HCT116 (cell line): ENCODE measurements around the gene FBXL3. TPM values are rescaled to one million over a fixed set of nuclear protein-coding genes. Genes with fewer than 3 reads are reported as not detected.

ENCODE experiments used
- ATAC-seq: fragments of 200-7000 bp; cut with Tn5 transposase; 2 replicates; pipeline ENCODE4 v1.9.1; 2020; ENCODE audit warnings: mild to moderate bottlenecking, moderate library complexity
- BruUV-seq: library from RNA; stranded (reverse); fragments of 400-500 nt; replicated peaks from 2 replicates; lab custom pipeline; 2021; lab: Mats Ljungman, UMichigan
- CTCF ChIA-PET: fragments of 300-600 bp; sonication (Branson Sonifier 250); formaldehyde crosslinking; loops from one replicate; lab custom pipeline; 2021; ENCODE audit warnings: antibody characterized with exemption; lab: Charles Lee
- POLR2A ChIA-PET: fragments of 300-600, 350-600 bp; sonication (Branson Sonifier 250); formaldehyde crosslinking; loops from one replicate; lab custom pipeline; 2021; ENCODE audit warnings: antibody characterized with exemption; lab: Charles Lee
- RAD21 ChIA-PET, 2 experiments: fragments of 300-600 bp; sonication (Branson Sonifier 250); formaldehyde crosslinking; loops; one replicate each; lab custom pipeline; 2023; ENCODE audit warnings: low total read pairs in 2 of 2; ENCODE audit not compliant: uncharacterized antibody in 2 of 2, unreplicated experiment in 2 of 2, low non-redundant PET in 1 of 2; lab: Charles Lee
- DNase-seq: peaks from one replicate; pipeline ENCODE4 v3.0.0-alpha.2; 2010; ENCODE audit warnings: low read depth, low spot score
- H2AFZ ChIP-seq: fragments of 200-600 bp; shearing (Covaris generic), sonication (generic); 2 replicates; pipeline ENCODE4 v1.6.1; 2017; ENCODE audit warnings: low read depth, mixed run types, mixed read lengths, antibody characterized with exemption, low read length; ENCODE audit not compliant: poor library complexity, severe bottlenecking
- H3K27ac ChIP-seq: 2 replicates; pipeline ENCODE4 v1.5.1; 2012; ENCODE audit warnings: low read depth, low read length
- H3K27me3 ChIP-seq: fragments of 200-600 bp; sonication (generic); 2 replicates; pipeline ENCODE4 v1.6.1; 2016; ENCODE audit warnings: mixed run types, low read length, mixed read lengths; ENCODE audit not compliant: insufficient read depth
- H3K36me3 ChIP-seq, 2 experiments: fragments of 200-500 bp in 1 of 2; fragments of 200-600 bp in 1 of 2; sonication (Bioruptor generic) in 1 of 2; sonication (generic) in 1 of 2; 2 replicates each; pipeline versions ENCODE4 v1.5.1 to v1.6.1; 2014 to 2016; ENCODE audit warnings: low read length in 2 of 2, inconsistent platforms in 1 of 2, mixed read lengths in 1 of 2, mixed run types in 1 of 2; ENCODE audit not compliant: insufficient read depth in 2 of 2, control insufficient read depth in 1 of 2
- H3K4me1 ChIP-seq, 2 experiments: fragments of 200-600 bp in 1 of 2; sonication (generic) in 1 of 2; 2 replicates each; pipeline versions ENCODE4 v1.5.1 to v1.6.1; 2012 to 2017; ENCODE audit warnings: low read length in 2 of 2, inconsistent platforms in 1 of 2, mild to moderate bottlenecking in 1 of 2, mixed read lengths in 1 of 2, mixed run types in 1 of 2, moderate library complexity in 1 of 2; ENCODE audit not compliant: insufficient read depth in 2 of 2, control insufficient read depth in 1 of 2
- H3K4me2 ChIP-seq: fragments of 200-600 bp; sonication (generic); 2 replicates; pipeline ENCODE4 v1.6.1; 2017; ENCODE audit warnings: mixed run types, low read length, mixed read lengths
- H3K4me3 ChIP-seq, 2 experiments: fragments of 200-600 bp in 1 of 2; sonication (generic) in 1 of 2; replicated peaks in 1 of 2; 2 replicates each; pipeline ENCODE4 v1.5.1; 2011 to 2016; ENCODE audit warnings: low read length in 2 of 2, control low read depth in 1 of 2, low read depth in 1 of 2, mild to moderate bottlenecking in 1 of 2, mixed read lengths in 1 of 2, mixed run types in 1 of 2
- H3K79me2 ChIP-seq: fragments of 200-600 bp; sonication (generic); 2 replicates; pipeline ENCODE4 v1.6.1; 2017; ENCODE audit warnings: mild to moderate bottlenecking, mixed run types, low read length, moderate library complexity, mixed read lengths; ENCODE audit not compliant: insufficient read depth
- H3K9ac ChIP-seq: fragments of 200-600 bp; sonication (generic); 2 replicates; pipeline ENCODE4 v1.6.1; 2016; ENCODE audit warnings: low read length, mixed read lengths
- H3K9me2 ChIP-seq: fragments of 200-600 bp; sonication (generic), shearing (Covaris generic); 2 replicates; pipeline ENCODE4 v1.6.1; 2017; ENCODE audit warnings: mixed run types, mild to moderate bottlenecking, moderate library complexity; ENCODE audit not compliant: insufficient read depth
- H3K9me3 ChIP-seq, 2 experiments: fragments of 200-500 bp in 1 of 2; fragments of 200-600 bp in 1 of 2; sonication (Bioruptor generic) in 1 of 2; sonication (generic) in 1 of 2; 2 replicates each; pipeline ENCODE4 v1.6.1; 2014 to 2017; ENCODE audit warnings: low read length in 2 of 2, mixed read lengths in 2 of 2, inconsistent platforms in 1 of 2, low read depth in 1 of 2, mild to moderate bottlenecking in 1 of 2, mixed run types in 1 of 2, moderate library complexity in 1 of 2; ENCODE audit not compliant: control insufficient read depth in 1 of 2, insufficient read depth in 1 of 2
- H4K20me1 ChIP-seq: fragments of 200-600 bp; sonication (generic), shearing (Covaris generic); 2 replicates; pipeline ENCODE4 v1.6.1; 2017; ENCODE audit warnings: mixed run types, mild to moderate bottlenecking, moderate library complexity; ENCODE audit not compliant: insufficient read depth
- FOSL1 ChIP-seq: IDR thresholded peaks from 2 replicates; pipeline ENCODE4 v1.6.1; 2012; ENCODE audit warnings: low read depth
- POLR2A ChIP-seq: IDR thresholded peaks from 2 replicates; pipeline ENCODE4 v1.7.0; 2011; ENCODE audit warnings: borderline replicate concordance; ENCODE audit not compliant: insufficient read depth, insufficient read length; ENCODE audit errors: extremely low read depth
- POLR2AphosphoS5 ChIP-seq: IDR thresholded peaks from 2 replicates; pipeline ENCODE4 v1.6.1; 2011; ENCODE audit warnings: mild to moderate bottlenecking, low read depth, low read length, moderate library complexity
- SP1 ChIP-seq: IDR thresholded peaks from 2 replicates; pipeline ENCODE4 v1.6.1; 2012; ENCODE audit warnings: low read depth
- TCF7L2 ChIP-seq: IDR thresholded peaks from 2 replicates; pipeline ENCODE4 v1.7.0; 2011; ENCODE audit warnings: borderline replicate concordance, inconsistent platforms; ENCODE audit not compliant: insufficient read depth, insufficient read length; ENCODE audit errors: extremely low read depth
- YY1 ChIP-seq: IDR thresholded peaks from 2 replicates; pipeline ENCODE4 v1.6.1; 2011; ENCODE audit warnings: low read length, low read depth, moderate library complexity, mild to moderate bottlenecking; ENCODE audit not compliant: insufficient replicate concordance; ENCODE audit errors: extremely low read depth
- ZFX ChIP-seq: fragments of 450-650 bp; IDR thresholded peaks from 2 replicates; pipeline ENCODE4 v1.6.1; 2017
- intact Hi-C: fragments of 100-400 bp; cut with micrococcal nuclease; formaldehyde crosslinking; loops from 2 replicates; pipeline ENCODE4 v1.10.0; 2022
- total RNA-seq: library from RNA; stranded (reverse); gene quantifications from one replicate; pipeline ENCODE4 v1.2.1, GENCODE V29; 2021; ENCODE audit not compliant: unreplicated experiment
- TF ChIP-seq, protein P1 (sequence below): IDR thresholded peaks from 2 replicates; pipeline ENCODE4 v1.6.1; 2012; ENCODE audit warnings: low read depth

FBXL3 gene
- total RNA-seq, 1 experiment from 2014 or later: 24.0 TPM

DNA sequence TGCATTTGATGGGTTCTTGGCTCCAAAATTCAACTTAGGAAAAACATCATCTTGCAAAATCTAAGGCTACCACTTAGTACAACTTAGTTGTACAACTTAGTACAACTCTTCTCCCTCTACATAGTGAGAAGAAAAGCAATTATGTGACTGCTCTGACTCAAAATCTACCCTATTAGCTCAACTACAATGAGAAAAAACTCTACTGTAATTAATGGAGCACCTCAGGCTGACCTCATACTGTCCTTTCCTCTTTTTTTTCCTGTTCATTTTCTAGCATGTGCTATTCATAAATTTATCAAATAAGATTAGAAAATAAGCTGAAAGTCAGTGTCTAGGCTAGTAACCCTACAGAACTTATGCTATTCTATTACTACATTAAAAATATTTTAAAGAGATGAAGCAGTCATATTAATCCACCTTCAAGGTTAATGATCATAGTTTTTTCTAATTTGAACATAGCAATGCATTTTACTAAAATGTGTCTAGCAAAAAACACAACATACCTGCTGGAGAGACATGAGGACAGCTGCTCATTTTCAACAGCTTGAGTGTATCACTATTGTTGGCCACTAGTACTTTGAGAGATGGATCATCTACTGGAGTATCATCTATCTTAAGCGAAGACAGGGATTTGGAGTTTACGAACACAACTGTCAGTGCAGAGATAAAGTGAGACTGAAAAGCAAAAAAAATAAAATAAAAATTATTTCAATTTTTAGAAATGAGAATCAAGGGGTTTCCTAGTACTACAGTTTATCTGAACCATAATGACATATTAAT, 11.9 kb downstream of the FBXL3 start:
- CTCF ChIA-PET: no interaction called here
- RAD21 ChIA-PET: no interaction called here
- Histone ChIP-seq H3K9ac (no peak overlapping the region), H3K4me2 (no peak overlapping the region), H4K20me1 (no peaks in the 10 kb centered on the region), H3K27me3 (no peaks in the 10 kb centered on the region), H3K9me3 (no peaks in the 10 kb centered on the region), H3K79me2 (peaks cover 70% of the 10 kb centered on the region), H3K4me3 (no peak overlapping the region), H3K36me3 (peaks cover 32 to 37% of the 10 kb centered on the region in 2 experiments), H2AFZ (no peak overlapping the region), H3K9me2 (no peaks in the 10 kb centered on the region), H3K27ac (no peak overlapping the region), H3K4me1 (no peaks in the 10 kb centered on the region)
- no peak for ATAC-seq
- POLR2A ChIA-PET: no interaction called here
- no peak for DNase-seq
- no TSS peak for BruUV-seq
- TF ChIP-seq ZFX (no peak), POLR2A (no peak), YY1 (no peak), FOSL1 (no peak), TCF7L2 (no peak), SP1 (no peak), POLR2AphosphoS5 (no peak)
- TF ChIP-seq, protein P1, sequence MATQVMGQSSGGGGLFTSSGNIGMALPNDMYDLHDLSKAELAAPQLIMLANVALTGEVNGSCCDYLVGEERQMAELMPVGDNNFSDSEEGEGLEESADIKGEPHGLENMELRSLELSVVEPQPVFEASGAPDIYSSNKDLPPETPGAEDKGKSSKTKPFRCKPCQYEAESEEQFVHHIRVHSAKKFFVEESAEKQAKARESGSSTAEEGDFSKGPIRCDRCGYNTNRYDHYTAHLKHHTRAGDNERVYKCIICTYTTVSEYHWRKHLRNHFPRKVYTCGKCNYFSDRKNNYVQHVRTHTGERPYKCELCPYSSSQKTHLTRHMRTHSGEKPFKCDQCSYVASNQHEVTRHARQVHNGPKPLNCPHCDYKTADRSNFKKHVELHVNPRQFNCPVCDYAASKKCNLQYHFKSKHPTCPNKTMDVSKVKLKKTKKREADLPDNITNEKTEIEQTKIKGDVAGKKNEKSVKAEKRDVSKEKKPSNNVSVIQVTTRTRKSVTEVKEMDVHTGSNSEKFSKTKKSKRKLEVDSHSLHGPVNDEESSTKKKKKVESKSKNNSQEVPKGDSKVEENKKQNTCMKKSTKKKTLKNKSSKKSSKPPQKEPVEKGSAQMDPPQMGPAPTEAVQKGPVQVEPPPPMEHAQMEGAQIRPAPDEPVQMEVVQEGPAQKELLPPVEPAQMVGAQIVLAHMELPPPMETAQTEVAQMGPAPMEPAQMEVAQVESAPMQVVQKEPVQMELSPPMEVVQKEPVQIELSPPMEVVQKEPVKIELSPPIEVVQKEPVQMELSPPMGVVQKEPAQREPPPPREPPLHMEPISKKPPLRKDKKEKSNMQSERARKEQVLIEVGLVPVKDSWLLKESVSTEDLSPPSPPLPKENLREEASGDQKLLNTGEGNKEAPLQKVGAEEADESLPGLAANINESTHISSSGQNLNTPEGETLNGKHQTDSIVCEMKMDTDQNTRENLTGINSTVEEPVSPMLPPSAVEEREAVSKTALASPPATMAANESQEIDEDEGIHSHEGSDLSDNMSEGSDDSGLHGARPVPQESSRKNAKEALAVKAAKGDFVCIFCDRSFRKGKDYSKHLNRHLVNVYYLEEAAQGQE: no peak
- intact Hi-C loops: no loop called here
